22Rv1 (cell line): ENCODE results near the gene TTC32.
A peak's percentile ranks its signal among the peaks of the same experiment; 100 is the strongest.

Experiments used
- H3K27ac ChIP-seq: fragments of 450-650 bp; 2 replicates; pipeline ENCODE4 v1.5.1; 2017
- ZFX ChIP-seq: fragments of 450-650 bp; IDR thresholded peaks from 2 replicates; pipeline ENCODE4 v1.6.1; 2017; ENCODE audit warnings: antibody characterized with exemption, borderline replicate concordance
- TF ChIP-seq, protein P1 (sequence below): fragments of 450-650 bp; IDR thresholded peaks from 2 replicates; pipeline ENCODE4 v1.5.1; 2017; ENCODE audit warnings: mild to moderate bottlenecking

Gene TTC32

DNA sequence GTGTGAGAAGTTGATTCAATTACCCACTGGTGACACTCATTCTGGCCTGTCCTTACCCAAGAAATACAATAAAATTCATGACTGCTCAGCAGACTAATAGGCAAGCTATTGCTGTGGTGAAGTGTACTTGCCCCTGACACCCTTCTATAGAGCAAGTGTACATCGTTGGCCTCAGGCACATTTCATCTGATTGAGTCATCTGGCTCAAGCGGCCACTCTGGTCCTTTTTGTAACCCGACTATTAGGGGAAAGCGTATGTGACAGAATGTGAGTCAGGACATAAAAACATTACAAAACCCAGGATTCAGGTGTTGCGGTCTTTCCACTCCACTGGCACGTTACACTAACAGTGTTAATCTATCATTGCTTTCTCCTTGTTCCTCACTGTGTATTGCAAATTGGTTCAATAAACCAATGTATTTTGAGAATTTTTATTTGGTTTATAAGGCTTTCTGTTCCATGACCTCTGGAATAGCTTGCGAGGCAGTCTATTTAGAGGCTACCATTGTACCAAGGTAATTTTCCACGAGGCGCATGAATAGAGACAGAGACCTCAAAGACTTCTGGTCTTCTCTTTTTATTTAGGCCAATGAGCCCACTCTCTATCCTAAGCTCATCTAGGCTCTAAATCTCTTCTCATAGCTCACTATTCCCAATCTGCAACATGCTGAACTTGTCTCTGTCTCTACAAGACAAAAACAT is 10.2 kb upstream of the TTC32 start:
- no peak overlapping the region for H3K27ac ChIP-seq

DNA sequence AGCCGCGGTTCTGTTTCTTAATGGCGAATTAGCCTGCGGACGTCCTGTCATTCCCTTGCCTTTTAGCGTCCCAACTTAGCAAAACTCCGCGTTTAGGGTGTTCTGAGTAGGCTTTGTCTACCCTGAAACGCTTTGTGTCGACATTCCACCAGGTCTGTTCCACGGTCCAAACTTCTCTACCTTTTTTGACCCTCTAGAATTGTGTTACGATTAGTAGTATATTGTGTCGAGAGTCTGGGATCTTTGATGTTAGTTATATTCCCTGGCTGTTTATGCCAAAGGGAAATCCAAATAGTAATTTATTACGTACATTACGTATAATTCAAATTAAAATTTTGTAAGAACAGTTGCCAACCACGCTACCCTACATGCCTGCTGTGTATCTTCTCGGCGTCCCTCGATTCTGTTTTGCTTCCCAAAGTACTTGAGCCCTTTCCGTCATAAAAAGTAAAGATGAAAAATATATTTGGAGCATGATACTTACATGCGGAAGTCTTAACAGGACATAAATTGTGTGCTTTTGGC is 495 bp upstream of the TTC32 start:
- H3K27ac ChIP-seq: peak overlapping the region; percentile 89
- TF ChIP-seq ZFX: no peak
- TF ChIP-seq, protein P1, sequence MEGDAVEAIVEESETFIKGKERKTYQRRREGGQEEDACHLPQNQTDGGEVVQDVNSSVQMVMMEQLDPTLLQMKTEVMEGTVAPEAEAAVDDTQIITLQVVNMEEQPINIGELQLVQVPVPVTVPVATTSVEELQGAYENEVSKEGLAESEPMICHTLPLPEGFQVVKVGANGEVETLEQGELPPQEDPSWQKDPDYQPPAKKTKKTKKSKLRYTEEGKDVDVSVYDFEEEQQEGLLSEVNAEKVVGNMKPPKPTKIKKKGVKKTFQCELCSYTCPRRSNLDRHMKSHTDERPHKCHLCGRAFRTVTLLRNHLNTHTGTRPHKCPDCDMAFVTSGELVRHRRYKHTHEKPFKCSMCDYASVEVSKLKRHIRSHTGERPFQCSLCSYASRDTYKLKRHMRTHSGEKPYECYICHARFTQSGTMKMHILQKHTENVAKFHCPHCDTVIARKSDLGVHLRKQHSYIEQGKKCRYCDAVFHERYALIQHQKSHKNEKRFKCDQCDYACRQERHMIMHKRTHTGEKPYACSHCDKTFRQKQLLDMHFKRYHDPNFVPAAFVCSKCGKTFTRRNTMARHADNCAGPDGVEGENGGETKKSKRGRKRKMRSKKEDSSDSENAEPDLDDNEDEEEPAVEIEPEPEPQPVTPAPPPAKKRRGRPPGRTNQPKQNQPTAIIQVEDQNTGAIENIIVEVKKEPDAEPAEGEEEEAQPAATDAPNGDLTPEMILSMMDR: no peak

More for the DNA sequence above, 10.2 kb upstream of the TTC32 start:
- no peak for TF ChIP-seq ZFX
- TF ChIP-seq, protein P1: no peak

DNA sequence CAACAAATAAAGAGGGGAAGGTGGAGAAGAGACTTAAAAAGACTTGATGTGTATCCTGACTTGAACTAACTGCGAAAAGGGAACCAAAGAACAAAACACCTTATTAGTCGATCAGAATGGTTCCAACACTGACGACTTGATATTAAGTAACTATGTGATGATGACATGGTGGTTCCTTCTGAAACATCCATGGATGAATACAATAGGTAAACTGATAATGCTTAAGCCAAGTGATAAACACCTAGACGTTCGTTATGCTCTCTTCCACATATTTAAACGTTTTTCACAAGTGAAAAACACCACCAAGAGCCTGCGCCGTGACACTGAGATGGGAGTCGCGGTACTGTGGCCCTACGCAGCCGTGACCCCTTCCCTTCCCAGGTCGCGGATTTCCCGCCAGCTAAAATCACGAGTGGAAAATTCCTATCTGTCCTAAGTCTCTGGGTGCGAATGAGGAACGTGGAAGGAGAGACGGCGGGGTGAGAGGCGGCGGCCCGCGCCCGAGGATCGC is 797 bp downstream of the TTC32 start:
- TF ChIP-seq, protein P1: no peak
- TF ChIP-seq ZFX: no peak
- peak overlapping the region; percentile 89 for H3K27ac ChIP-seq

DNA sequence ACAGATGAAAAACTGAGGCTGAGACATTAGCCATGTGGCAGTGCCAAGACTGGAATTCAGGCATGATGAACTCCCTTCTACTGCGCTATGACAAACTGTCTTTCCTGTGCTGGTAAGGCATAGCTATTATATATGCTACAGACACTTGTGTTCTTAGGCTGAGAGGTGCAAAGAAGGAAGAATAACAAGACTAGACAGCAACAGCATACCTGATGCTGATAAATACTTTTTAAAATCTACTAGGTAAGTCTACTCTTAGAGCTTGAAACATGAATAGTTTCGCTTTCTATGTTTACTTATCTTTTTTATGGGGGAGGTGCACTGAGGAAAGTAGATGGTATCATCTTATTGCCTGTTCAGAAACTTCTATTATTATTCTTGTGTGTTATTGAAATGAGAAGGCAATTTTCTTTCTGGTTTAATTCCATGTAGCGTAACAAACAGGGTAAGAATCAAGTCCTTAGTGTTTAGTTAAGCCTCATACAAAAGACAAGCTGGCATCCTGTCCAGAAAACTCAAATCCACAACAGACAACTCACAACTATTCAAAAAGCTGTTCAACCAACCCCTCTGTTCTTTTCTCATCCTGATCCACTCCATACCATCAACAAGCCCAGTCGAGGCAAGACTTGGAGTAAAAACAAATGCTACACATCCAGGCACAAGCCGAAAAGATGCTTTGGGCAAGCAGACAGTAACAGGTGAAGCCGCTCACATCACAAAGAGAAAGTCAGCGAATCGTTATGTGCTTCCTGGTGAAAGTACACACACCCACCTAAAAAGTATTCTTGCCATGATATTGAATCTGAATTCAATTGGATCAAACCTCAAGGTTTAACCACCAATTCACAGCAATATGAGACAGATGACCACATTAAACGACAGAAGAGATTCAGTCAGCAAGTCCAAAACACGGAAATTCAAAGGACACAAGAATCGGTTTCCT is 1.5 kb downstream of the TTC32 start:
- TF ChIP-seq ZFX: no peak
- TF ChIP-seq, protein P1: no peak
- H3K27ac ChIP-seq: peak overlapping the region; percentile 89

DNA sequence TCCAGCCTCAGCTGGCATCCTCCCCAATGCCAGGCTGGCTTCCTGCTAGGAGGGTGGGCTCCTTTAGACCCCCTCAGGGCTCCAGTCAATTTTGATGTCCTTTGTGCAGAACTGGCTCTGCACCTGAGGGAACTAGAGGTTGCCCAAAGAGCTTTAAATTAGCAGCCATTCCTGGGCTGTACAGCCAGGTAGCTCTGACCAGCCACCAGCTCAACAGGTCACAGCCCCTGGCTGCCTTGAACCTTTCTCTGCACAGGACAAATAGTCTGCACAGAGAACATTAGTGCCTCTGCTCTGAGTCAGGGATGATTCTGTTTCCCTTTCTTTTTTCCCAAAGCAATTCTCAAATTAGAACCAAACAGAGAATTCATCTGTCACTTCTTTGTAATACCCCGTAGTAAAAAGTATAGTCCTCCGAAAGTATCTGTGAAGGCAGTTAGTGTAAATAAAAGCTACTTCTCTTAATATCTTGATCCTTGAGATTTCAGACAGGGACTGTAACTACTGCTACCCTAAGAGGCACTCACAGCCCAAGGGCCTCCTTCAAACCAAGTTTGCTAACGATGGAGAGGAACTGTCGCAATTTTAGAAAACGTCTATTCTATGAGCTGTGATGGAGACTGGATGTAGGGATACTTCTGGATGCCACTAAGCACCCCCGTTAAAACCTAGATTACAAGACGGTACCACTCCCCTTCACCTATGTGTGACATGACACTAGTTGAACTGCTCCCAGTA is 3.0 kb downstream of the TTC32 start:
- H3K27ac ChIP-seq: no peak overlapping the region
- TF ChIP-seq, protein P1: no peak
- no peak for TF ChIP-seq ZFX

DNA sequence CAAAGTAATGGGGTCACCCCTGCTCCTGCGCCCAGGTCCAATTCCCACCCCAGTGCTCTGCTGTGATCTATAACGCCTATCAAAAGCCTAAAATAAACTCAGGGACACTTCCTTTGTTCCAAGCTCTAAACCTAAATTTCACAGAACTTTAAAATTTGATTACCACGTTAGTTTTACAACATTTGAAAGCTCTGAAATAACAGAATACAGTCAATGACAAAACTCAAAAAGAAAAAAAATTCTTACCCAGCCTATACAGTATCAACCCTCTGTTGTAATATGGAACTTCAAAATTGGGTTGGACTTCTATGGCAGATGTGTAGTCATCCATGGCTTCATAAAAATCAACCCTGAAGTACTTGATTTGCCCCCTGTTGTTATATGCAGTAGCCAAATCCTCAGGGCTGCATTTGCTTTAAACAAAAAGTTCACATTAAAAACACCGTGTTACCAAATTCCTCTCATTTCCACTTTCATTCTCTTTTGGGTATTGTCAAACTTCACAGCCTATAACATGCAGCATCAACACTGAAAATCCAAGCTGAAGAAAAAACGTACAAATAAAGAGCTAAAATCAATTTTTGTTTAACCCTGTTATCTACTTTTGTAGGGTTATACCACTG is 4.0 kb downstream of the TTC32 start:
- TF ChIP-seq ZFX: no peak
- TF ChIP-seq, protein P1: no peak
- H3K27ac ChIP-seq: no peak overlapping the region
